ENCODE data around the gene GUF1. TPM values are rescaled to one million over a fixed set of nuclear protein-coding genes. Genes with fewer than 3 reads are reported as not detected.

Gene GUF1
- total and polyA plus RNA-seq, 2 experiments from 2014 or later: 15.4 to 39.9 TPM

DNA sequence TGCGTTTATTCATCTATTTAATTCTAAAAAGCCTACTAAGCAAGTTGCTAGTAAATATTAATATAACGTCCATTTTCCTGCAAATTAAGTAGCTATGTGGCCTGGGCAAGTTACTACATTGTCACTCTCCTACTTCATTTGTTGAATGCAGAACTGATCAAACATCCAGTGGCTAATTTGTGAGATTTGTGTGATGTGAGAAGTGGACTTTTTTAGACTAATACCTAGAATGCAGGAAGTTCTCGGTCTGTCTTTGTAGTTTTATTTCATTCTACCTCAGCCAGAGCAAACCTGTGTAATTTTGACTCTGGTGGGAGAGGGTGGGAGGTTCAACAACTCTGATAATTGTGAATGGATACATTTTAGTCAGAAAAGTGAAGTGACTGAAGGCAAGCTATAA, 840 bp downstream of the GUF1 start:
- peak overlapping the region; percentile 99; the same call in 1 of the 2 replicates for H2AFZ ChIP-seq
- peak overlapping the region; percentile 88 for H3K4me2 ChIP-seq
- no peak overlapping the region for H3K27ac ChIP-seq (ENCODE audit: low read depth)
- H4K20me1 ChIP-seq (replicated peaks; ENCODE audit: insufficient read depth): no peaks in the 10 kb centered on the region
- peaks cover 12% of the 10 kb centered on the region; the same call in 1 of the 2 replicates for H3K4me1 ChIP-seq (ENCODE audit: insufficient read depth)
- Mint-ChIP-seq H3K36me3 (ENCODE audit: low read depth) (peaks cover 15% of the 10 kb centered on the region), H3K27ac (peak overlapping the region; percentile 97), H3K9me3 (no peaks in the 10 kb centered on the region), H3K4me3 (peak overlapping the region; percentile 96), H3K4me1 (peaks cover 7% of the 10 kb centered on the region; the same call in 2 of the 3 replicates), H3K27me3 (ENCODE audit: insufficient read depth, low read depth, poor library complexity) (peaks cover 2% of the 10 kb centered on the region)
- H3K79me2 ChIP-seq (replicated peaks; ENCODE audit: insufficient read depth): peaks cover 30% of the 10 kb centered on the region
- H3K9me2 ChIP-seq (ENCODE audit: insufficient read depth): no peaks in the 10 kb centered on the region
- no peak for ATAC-seq
- TF ChIP-seq, protein P1, sequence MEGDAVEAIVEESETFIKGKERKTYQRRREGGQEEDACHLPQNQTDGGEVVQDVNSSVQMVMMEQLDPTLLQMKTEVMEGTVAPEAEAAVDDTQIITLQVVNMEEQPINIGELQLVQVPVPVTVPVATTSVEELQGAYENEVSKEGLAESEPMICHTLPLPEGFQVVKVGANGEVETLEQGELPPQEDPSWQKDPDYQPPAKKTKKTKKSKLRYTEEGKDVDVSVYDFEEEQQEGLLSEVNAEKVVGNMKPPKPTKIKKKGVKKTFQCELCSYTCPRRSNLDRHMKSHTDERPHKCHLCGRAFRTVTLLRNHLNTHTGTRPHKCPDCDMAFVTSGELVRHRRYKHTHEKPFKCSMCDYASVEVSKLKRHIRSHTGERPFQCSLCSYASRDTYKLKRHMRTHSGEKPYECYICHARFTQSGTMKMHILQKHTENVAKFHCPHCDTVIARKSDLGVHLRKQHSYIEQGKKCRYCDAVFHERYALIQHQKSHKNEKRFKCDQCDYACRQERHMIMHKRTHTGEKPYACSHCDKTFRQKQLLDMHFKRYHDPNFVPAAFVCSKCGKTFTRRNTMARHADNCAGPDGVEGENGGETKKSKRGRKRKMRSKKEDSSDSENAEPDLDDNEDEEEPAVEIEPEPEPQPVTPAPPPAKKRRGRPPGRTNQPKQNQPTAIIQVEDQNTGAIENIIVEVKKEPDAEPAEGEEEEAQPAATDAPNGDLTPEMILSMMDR (conservative IDR thresholded peaks at IDR 0.05; ENCODE audit: low read depth in 2 of 2): no peak
- no peak for TF ChIP-seq ZNF331 (CRISPR knock-in tag; IDR thresholded peaks at IDR 0.05; ENCODE audit: low read depth)
- TF ChIP-seq NANOG (IDR thresholded peaks at IDR 0.05; ENCODE audit: borderline replicate concordance): no peak
- no peak for TF ChIP-seq EZH2 (IDR thresholded peaks at IDR 0.05; ENCODE audit: low read depth, unreplicated experiment)
- TF ChIP-seq, protein P2, sequence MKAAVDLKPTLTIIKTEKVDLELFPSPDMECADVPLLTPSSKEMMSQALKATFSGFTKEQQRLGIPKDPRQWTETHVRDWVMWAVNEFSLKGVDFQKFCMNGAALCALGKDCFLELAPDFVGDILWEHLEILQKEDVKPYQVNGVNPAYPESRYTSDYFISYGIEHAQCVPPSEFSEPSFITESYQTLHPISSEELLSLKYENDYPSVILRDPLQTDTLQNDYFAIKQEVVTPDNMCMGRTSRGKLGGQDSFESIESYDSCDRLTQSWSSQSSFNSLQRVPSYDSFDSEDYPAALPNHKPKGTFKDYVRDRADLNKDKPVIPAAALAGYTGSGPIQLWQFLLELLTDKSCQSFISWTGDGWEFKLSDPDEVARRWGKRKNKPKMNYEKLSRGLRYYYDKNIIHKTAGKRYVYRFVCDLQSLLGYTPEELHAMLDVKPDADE (IDR thresholded peaks at IDR 0.05): no peak
- TF ChIP-seq, protein P3, sequence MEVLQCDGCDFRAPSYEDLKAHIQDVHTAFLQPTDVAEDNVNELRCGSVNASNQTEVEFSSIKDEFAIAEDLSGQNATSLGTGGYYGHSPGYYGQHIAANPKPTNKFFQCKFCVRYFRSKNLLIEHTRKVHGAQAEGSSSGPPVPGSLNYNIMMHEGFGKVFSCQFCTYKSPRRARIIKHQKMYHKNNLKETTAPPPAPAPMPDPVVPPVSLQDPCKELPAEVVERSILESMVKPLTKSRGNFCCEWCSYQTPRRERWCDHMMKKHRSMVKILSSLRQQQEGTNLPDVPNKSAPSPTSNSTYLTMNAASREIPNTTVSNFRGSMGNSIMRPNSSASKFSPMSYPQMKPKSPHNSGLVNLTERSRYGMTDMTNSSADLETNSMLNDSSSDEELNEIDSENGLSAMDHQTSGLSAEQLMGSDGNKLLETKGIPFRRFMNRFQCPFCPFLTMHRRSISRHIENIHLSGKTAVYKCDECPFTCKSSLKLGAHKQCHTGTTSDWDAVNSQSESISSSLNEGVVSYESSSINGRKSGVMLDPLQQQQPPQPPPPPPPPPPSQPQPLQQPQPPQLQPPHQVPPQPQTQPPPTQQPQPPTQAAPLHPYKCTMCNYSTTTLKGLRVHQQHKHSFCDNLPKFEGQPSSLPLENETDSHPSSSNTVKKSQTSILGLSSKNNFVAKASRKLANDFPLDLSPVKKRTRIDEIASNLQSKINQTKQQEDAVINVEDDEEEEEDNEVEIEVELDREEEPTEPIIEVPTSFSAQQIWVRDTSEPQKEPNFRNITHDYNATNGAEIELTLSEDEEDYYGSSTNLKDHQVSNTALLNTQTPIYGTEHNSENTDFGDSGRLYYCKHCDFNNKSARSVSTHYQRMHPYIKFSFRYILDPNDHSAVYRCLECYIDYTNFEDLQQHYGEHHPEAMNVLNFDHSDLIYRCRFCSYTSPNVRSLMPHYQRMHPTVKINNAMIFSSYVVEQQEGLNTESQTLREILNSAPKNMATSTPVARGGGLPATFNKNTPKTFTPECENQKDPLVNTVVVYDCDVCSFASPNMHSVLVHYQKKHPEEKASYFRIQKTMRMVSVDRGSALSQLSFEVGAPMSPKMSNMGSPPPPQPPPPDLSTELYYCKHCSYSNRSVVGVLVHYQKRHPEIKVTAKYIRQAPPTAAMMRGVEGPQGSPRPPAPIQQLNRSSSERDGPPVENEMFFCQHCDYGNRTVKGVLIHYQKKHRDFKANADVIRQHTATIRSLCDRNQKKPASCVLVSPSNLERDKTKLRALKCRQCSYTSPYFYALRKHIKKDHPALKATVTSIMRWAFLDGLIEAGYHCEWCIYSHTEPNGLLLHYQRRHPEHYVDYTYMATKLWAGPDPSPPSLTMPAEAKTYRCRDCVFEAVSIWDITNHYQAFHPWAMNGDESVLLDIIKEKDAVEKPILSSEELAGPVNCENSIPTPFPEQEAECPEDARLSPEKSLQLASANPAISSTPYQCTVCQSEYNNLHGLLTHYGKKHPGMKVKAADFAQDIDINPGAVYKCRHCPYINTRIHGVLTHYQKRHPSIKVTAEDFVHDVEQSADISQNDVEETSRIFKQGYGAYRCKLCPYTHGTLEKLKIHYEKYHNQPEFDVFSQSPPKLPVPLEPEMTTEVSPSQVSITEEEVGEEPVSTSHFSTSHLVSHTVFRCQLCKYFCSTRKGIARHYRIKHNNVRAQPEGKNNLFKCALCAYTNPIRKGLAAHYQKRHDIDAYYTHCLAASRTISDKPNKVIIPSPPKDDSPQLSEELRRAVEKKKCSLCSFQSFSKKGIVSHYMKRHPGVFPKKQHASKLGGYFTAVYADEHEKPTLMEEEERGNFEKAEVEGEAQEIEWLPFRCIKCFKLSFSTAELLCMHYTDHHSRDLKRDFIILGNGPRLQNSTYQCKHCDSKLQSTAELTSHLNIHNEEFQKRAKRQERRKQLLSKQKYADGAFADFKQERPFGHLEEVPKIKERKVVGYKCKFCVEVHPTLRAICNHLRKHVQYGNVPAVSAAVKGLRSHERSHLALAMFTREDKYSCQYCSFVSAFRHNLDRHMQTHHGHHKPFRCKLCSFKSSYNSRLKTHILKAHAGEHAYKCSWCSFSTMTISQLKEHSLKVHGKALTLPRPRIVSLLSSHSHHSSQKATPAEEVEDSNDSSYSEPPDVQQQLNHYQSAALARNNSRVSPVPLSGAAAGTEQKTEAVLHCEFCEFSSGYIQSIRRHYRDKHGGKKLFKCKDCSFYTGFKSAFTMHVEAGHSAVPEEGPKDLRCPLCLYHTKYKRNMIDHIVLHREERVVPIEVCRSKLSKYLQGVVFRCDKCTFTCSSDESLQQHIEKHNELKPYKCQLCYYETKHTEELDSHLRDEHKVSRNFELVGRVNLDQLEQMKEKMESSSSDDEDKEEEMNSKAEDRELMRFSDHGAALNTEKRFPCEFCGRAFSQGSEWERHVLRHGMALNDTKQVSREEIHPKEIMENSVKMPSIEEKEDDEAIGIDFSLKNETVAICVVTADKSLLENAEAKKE (CRISPR knock-in tag; IDR thresholded peaks at IDR 0.05): no peak
- TF ChIP-seq REST (IDR thresholded peaks at IDR 0.05; ENCODE audit: unreplicated experiment): no peak
- no peak for TF ChIP-seq CREB1 (CRISPR knock-in tag; IDR thresholded peaks at IDR 0.05; ENCODE audit: low read depth)
- TF ChIP-seq JUNB (IDR thresholded peaks at IDR 0.05; ENCODE audit: unreplicated experiment): no peak
- no peak for TF ChIP-seq POLR2AphosphoS5 (IDR thresholded peaks at IDR 0.05; ENCODE audit: low read depth)
- no peak for TF ChIP-seq STAT1 (IDR thresholded peaks at IDR 0.05; ENCODE audit: unreplicated experiment)
- TF ChIP-seq ZNF114 (CRISPR knock-in tag; IDR thresholded peaks at IDR 0.05): no peak
- TF ChIP-seq EZH2phosphoT487 (IDR thresholded peaks at IDR 0.05; ENCODE audit: unreplicated experiment): no peak
- peaks cover 19% of the 10 kb centered on the region for H3K36me3 ChIP-seq (ENCODE audit: insufficient read depth)
- no peaks in the 10 kb centered on the region for H3K27me3 ChIP-seq (ENCODE audit: insufficient read depth)
- peak overlapping the region; percentile 73 for H3K4me3 ChIP-seq
- no peaks in the 10 kb centered on the region for H3F3A ChIP-seq (replicated peaks; ENCODE audit: low read depth)
- DNase-seq (ENCODE audit: low spot score): no peak
